B cell (primary cell): Measurements from ENCODE around the gene POU5F1. TPM values are rescaled to one million over a fixed set of nuclear protein-coding genes. Genes with fewer than 3 reads are reported as not detected.

Source experiments
- polyA plus RNA-seq: library from polyadenylated mRNA; depleted of rRNA; stranded (reverse); fragments of >200 nt; gene quantifications from 2 replicates; pipeline ENCODE4 v1.2.3, GENCODE V29; 2012
- small RNA-seq: library from RNA; depleted of rRNA; stranded (forward); fragments of <200 nt; gene quantifications from one replicate; pipeline ENCODE3, GENCODE V24; 2012; ENCODE audit warnings: low replicate concordance, low read depth; ENCODE audit not compliant: insufficient read length
- total RNA-seq, 2 donors: library from RNA; stranded (reverse); fragments of 120-200 nt in 1 of 2; gene quantifications; 1 replicate in 1 of 2; 2 replicates in 1 of 2; pipeline versions ENCODE4 v1.2.3 to v1.2.4, GENCODE V29; 2013 to 2022

POU5F1 gene
- total and polyA plus RNA-seq, 2 donors (not counting 1 experiment from before 2014, with no cell fraction given) = 0.76 to 0.88 TPM

Small RNA genes lying within 50 kb of the gene (small RNA-seq; reads per million reads assigned to genes)
- gene POLR2LP1 = not detected

Other genes with a start within 250 kb of the POU5F1 start
- gene SFTA2, start 238.5 kb downstream of the POU5F1 start, total RNA-seq = not detected in 2 replicates
- not detected in 2 replicates for gene SFTA2, start 238.5 kb downstream of the POU5F1 start, polyA plus RNA-seq
- not detected in 2 replicates for gene MUCL3, start 229.7 kb downstream of the POU5F1 start, total RNA-seq
- gene MUCL3, start 229.7 kb downstream of the POU5F1 start, polyA plus RNA-seq = not detected in 2 replicates
- gene MUC21, start 187.0 kb downstream of the POU5F1 start, total RNA-seq = not detected in 2 replicates
- not detected in 2 replicates for gene MUC21, start 187.0 kb downstream of the POU5F1 start, polyA plus RNA-seq
- gene MUC22, start 160.2 kb downstream of the POU5F1 start, total RNA-seq = not detected in 2 replicates
- gene MUC22, start 160.2 kb downstream of the POU5F1 start, polyA plus RNA-seq = not detected in 2 replicates
- gene C6orf15, start 58.1 kb downstream of the POU5F1 start, total RNA-seq = not detected in 2 replicates
- not detected in 2 replicates for gene C6orf15, start 58.1 kb downstream of the POU5F1 start, polyA plus RNA-seq
- not detected in 2 replicates for gene PSORS1C1, start 55.9 kb downstream of the POU5F1 start, total RNA-seq
- not detected in 2 replicates for gene PSORS1C1, start 55.9 kb downstream of the POU5F1 start, polyA plus RNA-seq
- not detected in 2 replicates for gene CDSN, start 50.2 kb downstream of the POU5F1 start, total RNA-seq
- not detected in 2 replicates for gene CDSN, start 50.2 kb downstream of the POU5F1 start, polyA plus RNA-seq
- gene PSORS1C2, start 31.6 kb downstream of the POU5F1 start, total RNA-seq = not detected in 2 replicates
- gene PSORS1C2, start 31.6 kb downstream of the POU5F1 start, polyA plus RNA-seq = not detected in 2 replicates
- 34.7 and 36.2 TPM in 2 replicates for gene CCHCR1, start 12.9 kb downstream of the POU5F1 start, total RNA-seq
- gene CCHCR1, start 12.9 kb downstream of the POU5F1 start, polyA plus RNA-seq = 17.0 and 19.1 TPM in 2 replicates
- 9.8 and 10.4 TPM in 2 replicates for gene TCF19, start 12.1 kb downstream of the POU5F1 start, total RNA-seq
- 5.5 and 10.0 TPM in 2 replicates for gene TCF19, start 12.1 kb downstream of the POU5F1 start, polyA plus RNA-seq
- gene HLA-C, start 101.4 kb upstream of the POU5F1 start, total RNA-seq = 972 and 998 TPM in 2 replicates
- gene HLA-C, start 101.4 kb upstream of the POU5F1 start, polyA plus RNA-seq = 1,983 and 2,212 TPM in 2 replicates
- gene HLA-B, start 186.5 kb upstream of the POU5F1 start, total RNA-seq = 3,910 and 4,028 TPM in 2 replicates
- 4,233 and 7,345 TPM in 2 replicates for gene HLA-B, start 186.5 kb upstream of the POU5F1 start, polyA plus RNA-seq
- gene MICA, start 232.9 kb upstream of the POU5F1 start, total RNA-seq = 13.9 and 17.1 TPM in 2 replicates
- 19.8 and 28.5 TPM in 2 replicates for gene MICA, start 232.9 kb upstream of the POU5F1 start, polyA plus RNA-seq